Measurements from ENCODE around the gene CCDC196.

The CCDC196 gene

GRCh38 chr14:66473223-66473622, 12.9 kb upstream of the CCDC196 start:
- no peaks in the 10 kb centered on the region for H3K9me3 ChIP-seq (ENCODE audit: control insufficient read depth, insufficient read depth, low read length)
- H3K4me1 ChIP-seq (ENCODE audit: control insufficient read depth, insufficient read depth, low read length): no peaks in the 10 kb centered on the region
- no peaks in the 10 kb centered on the region for H3K36me3 ChIP-seq (ENCODE audit: control insufficient read depth, insufficient read depth, low read length)
- H3K4me3 ChIP-seq (ENCODE audit: low read depth, low read length): no peak overlapping the region
- H3K9ac ChIP-seq (ENCODE audit: low read depth, low read length): no peak overlapping the region
- H3K27me3 ChIP-seq (ENCODE audit: control insufficient read depth, insufficient read depth, low read length): no peaks in the 10 kb centered on the region

GRCh38 chr14:66476964-66477363, 9.2 kb upstream of the CCDC196 start:
- H3K27me3 ChIP-seq (ENCODE audit: control insufficient read depth, insufficient read depth, low read length): no peaks in the 10 kb centered on the region
- no peaks in the 10 kb centered on the region for H3K9me3 ChIP-seq (ENCODE audit: control insufficient read depth, insufficient read depth, low read length)
- no peaks in the 10 kb centered on the region for H3K36me3 ChIP-seq (ENCODE audit: control insufficient read depth, insufficient read depth, low read length)
- H3K4me3 ChIP-seq (ENCODE audit: low read depth, low read length): no peak overlapping the region
- H3K9ac ChIP-seq (ENCODE audit: low read depth, low read length): no peak overlapping the region
- H3K4me1 ChIP-seq (ENCODE audit: control insufficient read depth, insufficient read depth, low read length): no peaks in the 10 kb centered on the region

GRCh38 chr14:66477567-66477966, 8.6 kb upstream of the CCDC196 start:
- no peak overlapping the region for H3K4me3 ChIP-seq (ENCODE audit: low read depth, low read length)
- H3K9me3 ChIP-seq (ENCODE audit: control insufficient read depth, insufficient read depth, low read length): no peaks in the 10 kb centered on the region
- H3K36me3 ChIP-seq (ENCODE audit: control insufficient read depth, insufficient read depth, low read length): no peaks in the 10 kb centered on the region
- H3K4me1 ChIP-seq (ENCODE audit: control insufficient read depth, insufficient read depth, low read length): no peaks in the 10 kb centered on the region
- no peak overlapping the region for H3K9ac ChIP-seq (ENCODE audit: low read depth, low read length)
- H3K27me3 ChIP-seq (ENCODE audit: control insufficient read depth, insufficient read depth, low read length): no peaks in the 10 kb centered on the region

- Histone ChIP-seq H3K9me3 (ENCODE audit: control insufficient read depth, insufficient read depth, low read length) (no peaks in the 10 kb centered on the region), H3K9ac (ENCODE audit: low read depth, low read length) (no peak overlapping the region), H3K27me3 (ENCODE audit: control insufficient read depth, insufficient read depth, low read length) (no peaks in the 10 kb centered on the region), H3K36me3 (ENCODE audit: control insufficient read depth, insufficient read depth, low read length) (no peaks in the 10 kb centered on the region), H3K4me3 (ENCODE audit: low read depth, low read length) (no peak overlapping the region), H3K4me1 (ENCODE audit: control insufficient read depth, insufficient read depth, low read length) (no peaks in the 10 kb centered on the region)
Observed at GRCh38 chr14:66482873-66483272, 3.3 kb upstream of the CCDC196 start.

GRCh38 chr14:66483322-66483721, 2.8 kb upstream of the CCDC196 start:
- no peak overlapping the region for H3K9ac ChIP-seq (ENCODE audit: low read depth, low read length)
- H3K9me3 ChIP-seq (ENCODE audit: control insufficient read depth, insufficient read depth, low read length): no peaks in the 10 kb centered on the region
- H3K4me3 ChIP-seq (ENCODE audit: low read depth, low read length): no peak overlapping the region
- no peaks in the 10 kb centered on the region for H3K36me3 ChIP-seq (ENCODE audit: control insufficient read depth, insufficient read depth, low read length)
- no peaks in the 10 kb centered on the region for H3K4me1 ChIP-seq (ENCODE audit: control insufficient read depth, insufficient read depth, low read length)
- H3K27me3 ChIP-seq (ENCODE audit: control insufficient read depth, insufficient read depth, low read length): no peaks in the 10 kb centered on the region

- H3K4me1 ChIP-seq (ENCODE audit: control insufficient read depth, insufficient read depth, low read length): no peaks in the 10 kb centered on the region
- H3K27me3 ChIP-seq (ENCODE audit: control insufficient read depth, insufficient read depth, low read length): no peaks in the 10 kb centered on the region
Observed at GRCh38 chr14:66485029-66485428, 1.1 kb upstream of the CCDC196 start.

GRCh38 chr14:66487164-66487563, 993 bp downstream of the CCDC196 start:
- Histone ChIP-seq H3K27me3 (ENCODE audit: control insufficient read depth, insufficient read depth, low read length) (no peaks in the 10 kb centered on the region), H3K4me1 (ENCODE audit: control insufficient read depth, insufficient read depth, low read length) (no peaks in the 10 kb centered on the region), H3K4me3 (ENCODE audit: low read depth, low read length) (no peak overlapping the region), H3K9ac (ENCODE audit: low read depth, low read length) (no peak overlapping the region), H3K9me3 (ENCODE audit: control insufficient read depth, insufficient read depth, low read length) (no peaks in the 10 kb centered on the region), H3K36me3 (ENCODE audit: control insufficient read depth, insufficient read depth, low read length) (no peaks in the 10 kb centered on the region)

More at GRCh38 chr14:66485029-66485428, 1.1 kb upstream of the CCDC196 start:
- H3K9me3 ChIP-seq (ENCODE audit: control insufficient read depth, insufficient read depth, low read length): no peaks in the 10 kb centered on the region
- no peaks in the 10 kb centered on the region for H3K36me3 ChIP-seq (ENCODE audit: control insufficient read depth, insufficient read depth, low read length)
- H3K9ac ChIP-seq (ENCODE audit: low read depth, low read length): no peak overlapping the region
- H3K4me3 ChIP-seq (ENCODE audit: low read depth, low read length): no peak overlapping the region

GRCh38 chr14:66490143-66491111, 4.3 kb downstream of the CCDC196 start:
- no peak overlapping the region for H3K4me3 ChIP-seq (ENCODE audit: low read depth, low read length)
- H3K4me1 ChIP-seq (ENCODE audit: control insufficient read depth, insufficient read depth, low read length): no peaks in the 10 kb centered on the region
- no peak overlapping the region for H3K9ac ChIP-seq (ENCODE audit: low read depth, low read length)
- H3K36me3 ChIP-seq (ENCODE audit: control insufficient read depth, insufficient read depth, low read length): no peaks in the 10 kb centered on the region
- H3K9me3 ChIP-seq (ENCODE audit: control insufficient read depth, insufficient read depth, low read length): no peaks in the 10 kb centered on the region
- no peaks in the 10 kb centered on the region for H3K27me3 ChIP-seq (ENCODE audit: control insufficient read depth, insufficient read depth, low read length)

- Histone ChIP-seq H3K4me1 (ENCODE audit: control insufficient read depth, insufficient read depth, low read length) (no peaks in the 10 kb centered on the region), H3K36me3 (ENCODE audit: control insufficient read depth, insufficient read depth, low read length) (no peaks in the 10 kb centered on the region), H3K9me3 (ENCODE audit: control insufficient read depth, insufficient read depth, low read length) (no peaks in the 10 kb centered on the region), H3K27me3 (ENCODE audit: control insufficient read depth, insufficient read depth, low read length) (no peaks in the 10 kb centered on the region), H3K4me3 (ENCODE audit: low read depth, low read length) (no peak overlapping the region), H3K9ac (ENCODE audit: low read depth, low read length) (no peak overlapping the region)
Observed at GRCh38 chr14:66493750-66494149, 7.6 kb downstream of the CCDC196 start.

- Histone ChIP-seq H3K27me3 (ENCODE audit: control insufficient read depth, insufficient read depth, low read length) (no peaks in the 10 kb centered on the region), H3K9me3 (ENCODE audit: control insufficient read depth, insufficient read depth, low read length) (no peaks in the 10 kb centered on the region), H3K9ac (ENCODE audit: low read depth, low read length) (no peak overlapping the region), H3K4me3 (ENCODE audit: low read depth, low read length) (no peak overlapping the region), H3K4me1 (ENCODE audit: control insufficient read depth, insufficient read depth, low read length) (no peaks in the 10 kb centered on the region), H3K36me3 (ENCODE audit: control insufficient read depth, insufficient read depth, low read length) (no peaks in the 10 kb centered on the region)
Observed at GRCh38 chr14:66495218-66496098, 9.3 kb downstream of the CCDC196 start.

GRCh38 chr14:66496188-66496807, 10.1 kb downstream of the CCDC196 start:
- H3K9ac ChIP-seq (ENCODE audit: low read depth, low read length): no peak overlapping the region
- H3K4me3 ChIP-seq (ENCODE audit: low read depth, low read length): no peak overlapping the region
- no peaks in the 10 kb centered on the region for H3K4me1 ChIP-seq (ENCODE audit: control insufficient read depth, insufficient read depth, low read length)
- H3K9me3 ChIP-seq (ENCODE audit: control insufficient read depth, insufficient read depth, low read length): no peaks in the 10 kb centered on the region
- no peaks in the 10 kb centered on the region for H3K36me3 ChIP-seq (ENCODE audit: control insufficient read depth, insufficient read depth, low read length)
- no peaks in the 10 kb centered on the region for H3K27me3 ChIP-seq (ENCODE audit: control insufficient read depth, insufficient read depth, low read length)

All from iPS-15b (cell line).